H9 (cell line): ENCODE data around the gene CDC37L1. TPM values are rescaled to one million over a fixed set of nuclear protein-coding genes. Genes with fewer than 3 reads are reported as not detected.

Experiments used
- DNase-seq: peaks from one replicate; pipeline ENCODE4 v3.0.0-alpha.2; 2017
- H2AFZ ChIP-seq: one replicate; pipeline ENCODE4 v1.6.1; 2013; ENCODE audit warnings: mild to moderate bottlenecking, low read length, control low read depth, moderate library complexity
- H2AK5ac ChIP-seq: 2 replicates; pipeline ENCODE4 v1.6.1; 2013; ENCODE audit warnings: low read length, control low read depth, mixed read lengths; ENCODE audit not compliant: insufficient read length
- H2BK120ac ChIP-seq: one replicate; pipeline ENCODE4 v1.6.1; 2013; ENCODE audit warnings: low read depth, mild to moderate bottlenecking, low read length, control low read depth, inconsistent platforms; ENCODE audit not compliant: poor library complexity, severe bottlenecking
- H2BK12ac ChIP-seq: 2 replicates; pipeline ENCODE4 v1.6.1; 2013; ENCODE audit warnings: low read length, control low read depth, mixed read lengths, low read depth; ENCODE audit not compliant: insufficient read length
- H2BK15ac ChIP-seq: 2 replicates; pipeline ENCODE4 v1.6.1; 2013; ENCODE audit warnings: low read depth, low read length, control low read depth
- H2BK20ac ChIP-seq: one replicate; pipeline ENCODE4 v1.6.1; 2013; ENCODE audit warnings: low read depth, mild to moderate bottlenecking, low read length, control low read depth, inconsistent platforms; ENCODE audit not compliant: poor library complexity, severe bottlenecking
- H2BK5ac ChIP-seq: 2 replicates; pipeline ENCODE4 v1.6.1; 2013; ENCODE audit warnings: low read length, control low read depth, mixed read lengths; ENCODE audit not compliant: insufficient read length
- H3K14ac ChIP-seq: 2 replicates; pipeline ENCODE4 v1.6.1; 2013; ENCODE audit warnings: low read length, control low read depth; ENCODE audit not compliant: insufficient read depth
- H3K18ac ChIP-seq: 2 replicates; pipeline ENCODE4 v1.6.1; 2013; ENCODE audit warnings: low read depth, mild to moderate bottlenecking, mixed read lengths, low read length, control low read depth; ENCODE audit not compliant: insufficient read length
- H3K23ac ChIP-seq: 2 replicates; pipeline ENCODE4 v1.6.1; 2013; ENCODE audit warnings: low read length, control low read depth, mixed read lengths, low read depth; ENCODE audit not compliant: insufficient read length
- H3K23me2 ChIP-seq: 2 replicates; pipeline ENCODE4 v1.6.1; 2013; ENCODE audit warnings: low read depth, mild to moderate bottlenecking, mixed read lengths, low read length, control low read depth; ENCODE audit not compliant: insufficient read length, poor library complexity, severe bottlenecking
- H3K27ac ChIP-seq: 2 replicates; pipeline ENCODE4 v1.5.1; 2013; ENCODE audit warnings: low read length, control low read depth, mixed read lengths, low read depth; ENCODE audit not compliant: insufficient read length
- H3K27me3 ChIP-seq: 2 replicates; pipeline ENCODE4 v1.6.1; 2013; ENCODE audit warnings: low read length, control low read depth, inconsistent platforms; ENCODE audit not compliant: insufficient read depth
- H3K4ac ChIP-seq: 2 replicates; pipeline ENCODE4 v1.6.1; 2013; ENCODE audit warnings: low read depth, mild to moderate bottlenecking, control low read depth, inconsistent platforms, low read length, moderate library complexity
- H3K4me1 ChIP-seq: 2 replicates; pipeline ENCODE4 v1.6.1; 2013; ENCODE audit warnings: low read length, control low read depth, inconsistent platforms; ENCODE audit not compliant: insufficient read depth
- H3K4me2 ChIP-seq: 2 replicates; pipeline ENCODE4 v1.6.1; 2013; ENCODE audit warnings: low read length, control low read depth, mixed read lengths; ENCODE audit not compliant: insufficient read length, insufficient read depth
- H3K56ac ChIP-seq: 2 replicates; pipeline ENCODE4 v1.6.1; 2013; ENCODE audit warnings: low read depth, mild to moderate bottlenecking, mixed read lengths, low read length, control low read depth; ENCODE audit not compliant: insufficient read length
- H3K79me1 ChIP-seq: 2 replicates; pipeline ENCODE4 v1.6.1; 2013; ENCODE audit warnings: low read depth, mild to moderate bottlenecking, moderate library complexity, low read length, control low read depth, inconsistent platforms; ENCODE audit not compliant: insufficient read depth, poor library complexity, severe bottlenecking
- H3K79me2 ChIP-seq: 2 replicates; pipeline ENCODE4 v1.6.1; 2013; ENCODE audit warnings: low read length, control low read depth, inconsistent platforms; ENCODE audit not compliant: insufficient read depth
- H3K9ac ChIP-seq: 2 replicates; pipeline ENCODE4 v1.6.1; 2013; ENCODE audit warnings: low read length, control low read depth, mixed read lengths; ENCODE audit not compliant: insufficient read length; ENCODE audit errors: extremely low read depth
- H3K9me3 ChIP-seq: one replicate; pipeline ENCODE4 v1.6.1; 2013; ENCODE audit warnings: low read depth, low read length, inconsistent platforms; ENCODE audit not compliant: control insufficient read depth
- H3T11ph ChIP-seq: one replicate; pipeline ENCODE4 v1.6.1; 2013; ENCODE audit warnings: mild to moderate bottlenecking, low read length, control low read depth, inconsistent platforms
- H4K20me1 ChIP-seq: one replicate; pipeline ENCODE4 v1.6.1; 2013; ENCODE audit not compliant: control insufficient read depth, insufficient read length, insufficient read depth
- H4K5ac ChIP-seq: 2 replicates; pipeline ENCODE4 v1.6.1; 2013; ENCODE audit warnings: low read depth, mild to moderate bottlenecking, mixed read lengths, low read length, control low read depth; ENCODE audit not compliant: insufficient read length
- H4K8ac ChIP-seq: replicated peaks from 2 replicates; pipeline ENCODE4 v1.6.1; 2013; ENCODE audit warnings: low read length, control low read depth, mixed read lengths, low read depth; ENCODE audit not compliant: insufficient read length
- H4K91ac ChIP-seq: 2 replicates; pipeline ENCODE4 v1.6.1; 2013; ENCODE audit warnings: low read depth, mild to moderate bottlenecking, moderate library complexity, mixed read lengths, low read length, control low read depth; ENCODE audit not compliant: insufficient read length
- H3K27ac Mint-ChIP-seq, 3 experiments: 2 replicates in 2 of 3; 3 replicates in 1 of 3; pipeline ENCODE4 v1.8.0; 2020 to 2021; ENCODE audit warnings: mixed read lengths in 3 of 3, mild to moderate bottlenecking in 1 of 3, moderate library complexity in 1 of 3
- H3K27me3 Mint-ChIP-seq: 2 replicates; pipeline ENCODE4 v1.8.0; 2021; ENCODE audit warnings: low read depth, mild to moderate bottlenecking, moderate library complexity, mixed read lengths
- H3K36me3 Mint-ChIP-seq, 3 experiments: 2 replicates in 2 of 3; 3 replicates in 1 of 3; pipeline ENCODE4 v1.8.0; 2020 to 2021; ENCODE audit warnings: low read depth in 3 of 3, mixed read lengths in 3 of 3; ENCODE audit not compliant: insufficient read depth in 1 of 3
- H3K4me1 Mint-ChIP-seq, 2 experiments: 2 replicates each; pipeline ENCODE4 v1.8.0; 2020; ENCODE audit warnings: mixed read lengths in 2 of 2
- H3K4me3 Mint-ChIP-seq, 2 experiments: 2 replicates in 1 of 2; 3 replicates in 1 of 2; pipeline ENCODE4 v1.8.0; 2020 to 2021; ENCODE audit warnings: mild to moderate bottlenecking in 2 of 2, mixed read lengths in 2 of 2, moderate library complexity in 1 of 2
- H3K9me3 Mint-ChIP-seq, 2 experiments: 2 replicates in 1 of 2; 3 replicates in 1 of 2; pipeline ENCODE4 v1.8.0; 2020; ENCODE audit warnings: mild to moderate bottlenecking in 2 of 2, mixed read lengths in 2 of 2, moderate library complexity in 1 of 2
- WGBS: extraction: QIAGEN DNeasy Blood & Tissue Kit; methylation state at CpG from one replicate; pipeline ENCODE4 v1.1.7; 2013; ENCODE audit warnings: missing lambda C conversion rate, low lambda C conversion rate, mixed read lengths; ENCODE audit not compliant: insufficient read length; ENCODE audit errors: extremely low coverage; 5-methylcytosine and 5-hydroxymethylcytosine counted together
- total RNA-seq: library from RNA; stranded (reverse); gene quantifications from 2 replicates; pipeline ENCODE4 v1.2.1, GENCODE V29; 2021
- TF ChIP-seq, protein P1 (sequence below): fragments of 200-600 bp; sonication (generic); conservative IDR thresholded peaks from 3 replicates; pipeline ENCODE4 v1.8.0; 2021; ENCODE audit warnings: antibody characterized with exemption, mild to moderate bottlenecking

The CDC37L1 gene
- total RNA-seq, 1 experiment from 2014 or later: 17.6 TPM

GRCh38 chr9:4686112-4686511 lies 6.7 kb downstream of the CDC37L1 start:
- Histone ChIP-seq H2BK15ac (no peak overlapping the region), H2BK120ac (no peak overlapping the region), H3K79me2 (peaks cover 3% of the 10 kb centered on the region; the same call in 1 of the 2 replicates), H2AFZ (no peak overlapping the region), H4K5ac (no peak overlapping the region), H4K8ac (no peak overlapping the region), H4K20me1 (no peaks in the 10 kb centered on the region), H2BK20ac (no peak overlapping the region), H2BK5ac (no peak overlapping the region), H3K79me1 (no peaks in the 10 kb centered on the region), H4K91ac (no peak overlapping the region), H3K9me3 (no peaks in the 10 kb centered on the region), H2AK5ac (no peak overlapping the region), H2BK12ac (no peak overlapping the region), H3K9ac (no peak overlapping the region), H3K18ac (no peak overlapping the region), H3K14ac (no peak overlapping the region), H3K23ac (no peak overlapping the region), H3T11ph (no peak overlapping the region), H3K4ac (no peak overlapping the region), H3K27me3 (no peaks in the 10 kb centered on the region), H3K27ac (no peak overlapping the region), H3K4me1 (no peaks in the 10 kb centered on the region), H3K23me2 (no peaks in the 10 kb centered on the region), H3K56ac (no peak overlapping the region), H3K4me2 (no peak overlapping the region)
- H3K4me3 Mint-ChIP-seq: no peak overlapping the region
- no peak overlapping the region; a peak in 1 of 7 replicates for H3K27ac Mint-ChIP-seq
- H3K4me1 Mint-ChIP-seq: peaks cover 0 to 2% of the 10 kb centered on the region in 2 experiments; a peak in 1 of 4 replicates
- TF ChIP-seq, protein P1, sequence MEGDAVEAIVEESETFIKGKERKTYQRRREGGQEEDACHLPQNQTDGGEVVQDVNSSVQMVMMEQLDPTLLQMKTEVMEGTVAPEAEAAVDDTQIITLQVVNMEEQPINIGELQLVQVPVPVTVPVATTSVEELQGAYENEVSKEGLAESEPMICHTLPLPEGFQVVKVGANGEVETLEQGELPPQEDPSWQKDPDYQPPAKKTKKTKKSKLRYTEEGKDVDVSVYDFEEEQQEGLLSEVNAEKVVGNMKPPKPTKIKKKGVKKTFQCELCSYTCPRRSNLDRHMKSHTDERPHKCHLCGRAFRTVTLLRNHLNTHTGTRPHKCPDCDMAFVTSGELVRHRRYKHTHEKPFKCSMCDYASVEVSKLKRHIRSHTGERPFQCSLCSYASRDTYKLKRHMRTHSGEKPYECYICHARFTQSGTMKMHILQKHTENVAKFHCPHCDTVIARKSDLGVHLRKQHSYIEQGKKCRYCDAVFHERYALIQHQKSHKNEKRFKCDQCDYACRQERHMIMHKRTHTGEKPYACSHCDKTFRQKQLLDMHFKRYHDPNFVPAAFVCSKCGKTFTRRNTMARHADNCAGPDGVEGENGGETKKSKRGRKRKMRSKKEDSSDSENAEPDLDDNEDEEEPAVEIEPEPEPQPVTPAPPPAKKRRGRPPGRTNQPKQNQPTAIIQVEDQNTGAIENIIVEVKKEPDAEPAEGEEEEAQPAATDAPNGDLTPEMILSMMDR: no peak
- no peaks in the 10 kb centered on the region for H3K27me3 Mint-ChIP-seq
- H3K9me3 Mint-ChIP-seq: no peaks in the 10 kb centered on the region
- WGBS: no CpG with 5 or more reads among the region's 4 CpGs
- peaks cover 6 to 27% (median 20%) of the 10 kb centered on the region in 3 experiments; a peak in 6 of 7 replicates for H3K36me3 Mint-ChIP-seq
- DNase-seq: no peak
